Neuronal stem cell (in vitro differentiated cells): ENCODE results near the gene ZNF597.

Experiments used
- DNase-seq: peaks from one replicate; pipeline ENCODE4 v3.0.0-alpha.2; 2013; ENCODE audit warnings: low spot score
- H2AFZ ChIP-seq: one replicate; pipeline ENCODE4 v1.6.1; 2013; ENCODE audit warnings: mild to moderate bottlenecking, low read length, inconsistent platforms
- H2AK5ac ChIP-seq: 2 replicates; pipeline ENCODE4 v1.6.1; 2013; ENCODE audit warnings: low read depth, mild to moderate bottlenecking, inconsistent platforms, low read length, moderate library complexity, mixed read lengths
- H2BK120ac ChIP-seq: 2 replicates; pipeline ENCODE4 v1.6.1; 2013; ENCODE audit warnings: low read depth, mild to moderate bottlenecking, inconsistent platforms, low read length, moderate library complexity, mixed read lengths
- H2BK12ac ChIP-seq: one replicate; pipeline ENCODE4 v1.6.1; 2013; ENCODE audit warnings: low read length, inconsistent platforms
- H2BK15ac ChIP-seq: 2 replicates; pipeline ENCODE4 v1.6.1; 2013; ENCODE audit warnings: mild to moderate bottlenecking, low read length, inconsistent platforms, mixed read lengths
- H2BK5ac ChIP-seq: one replicate; pipeline ENCODE4 v1.6.1; 2013; ENCODE audit warnings: inconsistent platforms, mild to moderate bottlenecking, low read length, moderate library complexity
- H3K14ac ChIP-seq: one replicate; pipeline ENCODE4 v1.6.1; 2013; ENCODE audit warnings: low read length, inconsistent platforms
- H3K18ac ChIP-seq: 2 replicates; pipeline ENCODE4 v1.6.1; 2013; ENCODE audit warnings: low read length, inconsistent platforms
- H3K23ac ChIP-seq: 2 replicates; pipeline ENCODE4 v1.6.1; 2013; ENCODE audit warnings: low read depth, mild to moderate bottlenecking, mixed read lengths, low read length, inconsistent platforms; ENCODE audit not compliant: poor library complexity
- H3K27ac ChIP-seq: replicated peaks from 3 replicates; pipeline ENCODE4 v1.5.1; 2013; ENCODE audit warnings: low read length, inconsistent platforms
- H3K27me3 ChIP-seq, 3 experiments: 2 replicates each; pipeline ENCODE4 v1.6.1; 2013; ENCODE audit warnings: low read length in 3 of 3, mild to moderate bottlenecking in 2 of 3, inconsistent platforms in 1 of 3, low read depth in 1 of 3, mixed read lengths in 1 of 3, moderate library complexity in 1 of 3; ENCODE audit not compliant: control insufficient read depth in 3 of 3, insufficient read depth in 3 of 3
- H3K36me3 ChIP-seq, 2 donors: replicated peaks in 1 of 2; 2 replicates each; pipeline ENCODE4 v1.6.1; 2013; ENCODE audit warnings: low read length in 2 of 2; ENCODE audit not compliant: control insufficient read depth in 2 of 2, insufficient read depth in 2 of 2
- H3K4ac ChIP-seq: 2 replicates; pipeline ENCODE4 v1.6.1; 2013; ENCODE audit warnings: inconsistent platforms, mild to moderate bottlenecking, low read length, moderate library complexity
- H3K4me1 ChIP-seq, 2 donors: 1 replicate in 1 of 2; 2 replicates in 1 of 2; pipeline ENCODE4 v1.6.1; 2013; ENCODE audit warnings: low read length in 2 of 2, low read depth in 1 of 2; ENCODE audit not compliant: control insufficient read depth in 2 of 2, insufficient read depth in 1 of 2
- H3K4me2 ChIP-seq: one replicate; pipeline ENCODE4 v1.6.1; 2013; ENCODE audit warnings: mild to moderate bottlenecking, low read length, inconsistent platforms; ENCODE audit not compliant: insufficient read depth, poor library complexity, severe bottlenecking
- H3K4me3 ChIP-seq, 2 donors: 2 replicates each; pipeline ENCODE4 v1.5.1; 2013; ENCODE audit warnings: low read length in 2 of 2, mild to moderate bottlenecking in 2 of 2, inconsistent platforms in 1 of 2, moderate library complexity in 1 of 2
- H3K79me1 ChIP-seq: one replicate; pipeline ENCODE4 v1.6.1; 2013; ENCODE audit warnings: low read depth, mild to moderate bottlenecking, inconsistent platforms, low read length, moderate library complexity
- H3K9ac ChIP-seq: one replicate; pipeline ENCODE4 v1.6.1; 2013; ENCODE audit warnings: mild to moderate bottlenecking, low read depth, low read length, inconsistent platforms; ENCODE audit not compliant: poor library complexity
- H3K9me3 ChIP-seq, 2 donors: replicated peaks in 1 of 2; 2 replicates each; pipeline versions ENCODE3 to v1.6.1; 2013; ENCODE audit warnings: low read length in 2 of 2, mild to moderate bottlenecking in 2 of 2, inconsistent platforms in 1 of 2, low read depth in 1 of 2, mixed read lengths in 1 of 2, moderate library complexity in 1 of 2; ENCODE audit not compliant: control insufficient read depth in 2 of 2, insufficient read depth in 1 of 2
- H4K8ac ChIP-seq: one replicate; pipeline ENCODE4 v1.6.1; 2013; ENCODE audit warnings: low read depth, mild to moderate bottlenecking, inconsistent platforms, low read length, moderate library complexity
- H4K91ac ChIP-seq: one replicate; pipeline ENCODE4 v1.6.1; 2013; ENCODE audit warnings: low read length, low read depth, mild to moderate bottlenecking, inconsistent platforms; ENCODE audit not compliant: poor library complexity
- WGBS, 2 donors: extraction: QIAGEN DNeasy Blood & Tissue Kit; methylation state at CpG; one replicate each; pipeline ENCODE4 v1.1.7; 2013; ENCODE audit warnings: missing lambda C conversion rate in 2 of 2, mixed read lengths in 1 of 2; ENCODE audit not compliant: insufficient read length in 2 of 2, insufficient replicate concordance in 1 of 2; ENCODE audit errors: extremely low coverage in 2 of 2; 5-methylcytosine and 5-hydroxymethylcytosine counted together

ZNF597 gene

DNA sequence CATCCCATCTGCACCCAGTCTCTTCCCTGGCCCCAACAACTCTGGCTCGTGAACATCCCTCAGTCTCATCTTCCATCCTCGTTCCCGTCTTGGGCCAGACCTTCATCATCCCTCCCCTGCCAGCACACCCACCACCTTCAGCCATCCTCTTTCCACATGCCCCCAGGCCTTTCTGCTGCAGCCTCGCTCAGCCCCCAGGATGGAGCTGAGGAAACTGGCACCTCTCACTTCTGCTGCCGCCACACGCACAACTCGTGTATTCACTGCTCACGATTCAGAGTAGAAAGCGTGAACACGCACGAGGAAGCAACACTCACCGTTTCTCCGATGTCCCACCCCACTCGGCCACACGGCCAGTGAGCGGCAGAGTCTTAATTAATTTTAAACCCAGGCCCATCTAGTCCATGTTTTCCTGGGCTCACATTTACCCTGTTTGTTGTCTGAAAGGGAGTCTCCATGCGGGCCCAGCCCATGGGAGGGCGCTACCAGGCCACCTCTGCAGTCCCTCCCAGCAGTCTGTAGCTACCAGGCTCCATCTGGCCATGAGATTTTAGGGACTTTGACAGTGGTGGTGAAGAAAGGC is 39.4 kb upstream of the ZNF597 start:
- H3K36me3 ChIP-seq, result peaks cover 48 to 89% of the 10 kb centered on the region in 2 donors

DNA sequence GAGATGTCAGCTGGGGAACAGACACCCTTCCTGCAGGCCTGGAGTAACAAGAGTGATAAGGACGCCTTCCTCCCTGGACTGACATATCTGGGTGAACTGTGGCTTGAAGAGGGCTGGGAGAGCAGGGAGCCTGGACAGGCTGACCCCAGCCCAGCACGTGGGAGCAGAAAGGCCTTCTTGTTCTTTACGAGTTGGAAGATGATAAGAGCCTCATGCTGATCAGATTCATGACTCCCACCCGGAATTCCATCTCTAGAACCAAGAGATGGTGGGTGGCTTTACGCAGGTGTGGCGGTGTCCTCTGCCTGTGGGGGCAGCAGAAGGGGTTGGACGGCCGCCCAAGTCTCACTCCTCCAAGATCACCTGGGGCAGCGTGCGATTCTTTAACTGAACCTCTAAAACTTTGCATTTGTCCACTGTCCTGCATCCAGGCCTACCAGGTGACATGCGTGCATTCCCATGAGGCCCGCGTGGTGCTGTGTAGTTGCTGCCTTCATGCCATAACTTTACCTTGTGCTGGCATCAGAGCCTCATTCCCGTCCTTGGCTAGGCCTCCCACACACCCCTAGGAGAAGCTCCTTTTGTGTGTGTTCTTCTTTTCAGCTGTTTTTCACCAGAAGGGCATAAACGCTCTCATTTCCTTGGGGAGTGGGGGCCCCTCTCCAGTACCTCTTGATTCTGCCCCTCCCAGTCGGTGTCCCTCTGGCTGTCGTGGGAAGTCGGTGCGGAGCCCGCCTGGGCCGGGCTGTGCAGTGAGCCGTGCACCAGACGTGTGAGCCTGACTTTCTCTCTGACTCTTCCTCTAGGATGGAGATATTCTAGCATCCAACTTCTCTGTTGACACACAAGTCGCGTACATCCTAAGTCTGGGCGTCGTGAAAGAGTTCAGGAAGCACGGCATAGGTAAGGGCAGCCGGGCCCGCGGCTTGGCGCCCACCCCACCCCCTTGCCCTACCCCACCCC is 38.7 kb upstream of the ZNF597 start:
- no CpG with 5 or more reads among the region's 32 CpGs for WGBS, 2 donors
- no peak overlapping the region for H2BK15ac ChIP-seq
- H3K4ac ChIP-seq, result no peak overlapping the region
- no peak overlapping the region for H3K14ac ChIP-seq
- H3K4me2 ChIP-seq, result no peak overlapping the region
- H4K8ac ChIP-seq, result no peak overlapping the region
- no peak overlapping the region for H3K18ac ChIP-seq
- peaks cover 0 to 3% of the 10 kb centered on the region in 2 donors for H3K9me3 ChIP-seq
- H2AK5ac ChIP-seq, result no peak overlapping the region
- H3K4me3 ChIP-seq, result no peak overlapping the region
- no peak overlapping the region for H2BK5ac ChIP-seq
- no peak overlapping the region for H3K27ac ChIP-seq
- H3K23ac ChIP-seq, result no peak overlapping the region
- H3K4me1 ChIP-seq, result peaks cover 0 to 3% of the 10 kb centered on the region in 2 donors
- H3K36me3 ChIP-seq, result peaks cover 45 to 86% of the 10 kb centered on the region in 2 donors
- peaks cover 11% of the 10 kb centered on the region for H3K79me1 ChIP-seq
- H2BK120ac ChIP-seq, result no peak overlapping the region
- no peak overlapping the region for H2BK12ac ChIP-seq
- H4K91ac ChIP-seq, result no peak overlapping the region
- H3K9ac ChIP-seq, result peak overlapping the region; percentile 54
- DNase-seq, result no peak
- no peak overlapping the region for H2AFZ ChIP-seq
- no peaks in the 10 kb centered on the region for H3K27me3 ChIP-seq

More for the DNA sequence above, 39.4 kb upstream of the ZNF597 start:
- Histone ChIP-seq H2BK12ac (no peak overlapping the region), H3K27ac (no peak overlapping the region), H3K79me1 (peaks cover 14% of the 10 kb centered on the region), H4K8ac (no peak overlapping the region), H3K18ac (no peak overlapping the region), H3K9me3 (peaks cover 0 to 3% of the 10 kb centered on the region in 2 donors), H3K14ac (no peak overlapping the region), H3K9ac (peak overlapping the region; percentile 54), H4K91ac (no peak overlapping the region), H3K4me2 (no peak overlapping the region), H2BK120ac (no peak overlapping the region), H2AFZ (no peak overlapping the region), H2AK5ac (no peak overlapping the region), H3K4me3 (no peak overlapping the region), H3K27me3 (no peaks in the 10 kb centered on the region), H3K23ac (no peak overlapping the region), H2BK5ac (no peak overlapping the region), H3K4ac (no peak overlapping the region), H3K4me1 (peaks cover 0 to 3% of the 10 kb centered on the region in 2 donors), H2BK15ac (no peak overlapping the region)
- no peak for DNase-seq
- WGBS, 2 donors, result no CpG with 5 or more reads among the region's 18 CpGs

- no peak overlapping the region for H3K4ac ChIP-seq
- no peak overlapping the region for H3K14ac ChIP-seq
- H2AK5ac ChIP-seq, result no peak overlapping the region
- peaks cover 43 to 78% of the 10 kb centered on the region in 2 donors for H3K36me3 ChIP-seq
- no peak overlapping the region for H3K4me3 ChIP-seq
- no peak overlapping the region for H2BK5ac ChIP-seq
- no peak overlapping the region for H3K4me2 ChIP-seq
- DNase-seq, result no peak
- H3K27me3 ChIP-seq, result no peaks in the 10 kb centered on the region
- H3K27ac ChIP-seq, result no peak overlapping the region
- H2BK12ac ChIP-seq, result no peak overlapping the region
- no peak overlapping the region for H3K9ac ChIP-seq
- H3K79me1 ChIP-seq, result peaks cover 11% of the 10 kb centered on the region
- no peak overlapping the region for H2BK15ac ChIP-seq
- H4K91ac ChIP-seq, result no peak overlapping the region
- WGBS, 2 donors, result no CpG with 5 or more reads among the region's 18 CpGs
- no peak overlapping the region for H2BK120ac ChIP-seq
- no peak overlapping the region for H4K8ac ChIP-seq
- H3K4me1 ChIP-seq, result peaks cover 0 to 3% of the 10 kb centered on the region in 2 donors
- no peak overlapping the region for H2AFZ ChIP-seq
- no peak overlapping the region for H3K23ac ChIP-seq
- H3K18ac ChIP-seq, result no peak overlapping the region
- H3K9me3 ChIP-seq, result peaks cover 0 to 3% of the 10 kb centered on the region in 2 donors
These were observed 37.8 kb upstream of the ZNF597 start for GRCh38 chr16:3480901-3481695.
